Measurements from ENCODE around the gene CLSTN1.

Gene CLSTN1

DNA sequence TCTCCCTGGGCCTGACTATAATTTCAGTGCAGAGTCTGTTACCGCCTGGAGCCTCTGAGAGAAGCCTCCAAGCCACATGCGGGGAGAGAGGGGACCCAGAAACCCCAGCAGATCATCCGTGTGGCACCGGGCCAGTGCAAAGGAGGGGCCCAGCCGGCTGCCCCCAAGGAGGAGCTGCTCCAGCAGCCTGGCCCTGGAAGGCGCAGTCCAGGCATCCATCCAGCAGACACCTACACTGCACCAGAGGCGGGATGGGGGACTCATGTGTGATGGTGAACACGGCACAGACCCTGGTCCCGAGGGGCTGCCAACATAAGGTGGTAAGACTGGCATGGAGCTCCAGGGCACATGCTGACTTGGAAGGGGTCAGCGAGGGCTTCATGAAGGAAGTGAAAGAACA, 39.6 kb upstream of the CLSTN1 start:
- peak overlapping the region; percentile 89 for H3K27ac ChIP-seq (ENCODE audit: low read depth, low read length, poor library complexity, severe bottlenecking)
- peak overlapping the region; percentile 10 for H3K4me3 ChIP-seq (ENCODE audit: low read depth, low read length, poor library complexity, severe bottlenecking)
- H3K9ac ChIP-seq (ENCODE audit: low read length), result peak overlapping the region; percentile 53
- TF ChIP-seq CTCF (IDR thresholded peaks at IDR 0.05; ENCODE audit: low read length) (no peak), EZH2 (IDR thresholded peaks at IDR 0.05; ENCODE audit: borderline replicate concordance, low read length) (no peak)
- H3K9me2 ChIP-seq (ENCODE audit: low read depth, low read length), result no peaks in the 10 kb centered on the region
- H3K4me1 ChIP-seq (ENCODE audit: insufficient read depth, low read length, severe bottlenecking), result peaks cover 74% of the 10 kb centered on the region
- H4K20me1 ChIP-seq (ENCODE audit: insufficient read depth, low read length), result no peaks in the 10 kb centered on the region
- no peak overlapping the region for H2AFZ ChIP-seq (ENCODE audit: low read length)
- no peaks in the 10 kb centered on the region for H3K9me3 ChIP-seq (ENCODE audit: low read length)
- peak overlapping the region; percentile 52 for H3K4me2 ChIP-seq (ENCODE audit: low read length)
- no peaks in the 10 kb centered on the region for H3K27me3 ChIP-seq (ENCODE audit: insufficient read depth, low read length)
- H3K36me3 ChIP-seq (ENCODE audit: insufficient read depth, low read length), result no peaks in the 10 kb centered on the region
- 0 out of 2 replicates have a peak, but pooled peaks cover 5% of the 10 kb centered on the region for H3F3A ChIP-seq (ENCODE audit: insufficient read depth, low read length)
- no peaks in the 10 kb centered on the region for H3K79me2 ChIP-seq (ENCODE audit: insufficient read depth, low read length)

- H3F3A ChIP-seq (ENCODE audit: insufficient read depth, low read length), result 0 out of 2 replicates have a peak, but pooled peaks cover 5% of the 10 kb centered on the region
- H3K9ac ChIP-seq (ENCODE audit: low read length), result no peak overlapping the region
- H3K9me3 ChIP-seq (ENCODE audit: low read length), result no peaks in the 10 kb centered on the region
- no peak overlapping the region for H3K4me3 ChIP-seq (ENCODE audit: low read depth, low read length, poor library complexity, severe bottlenecking)
- H3K27me3 ChIP-seq (ENCODE audit: insufficient read depth, low read length), result no peaks in the 10 kb centered on the region
- H3K79me2 ChIP-seq (ENCODE audit: insufficient read depth, low read length), result no peaks in the 10 kb centered on the region
- H3K9me2 ChIP-seq (ENCODE audit: low read depth, low read length), result no peaks in the 10 kb centered on the region
- H3K36me3 ChIP-seq (ENCODE audit: insufficient read depth, low read length), result no peaks in the 10 kb centered on the region; the same call in 1 of the 2 replicates
- H3K4me1 ChIP-seq (ENCODE audit: insufficient read depth, low read length, severe bottlenecking), result peaks cover 64% of the 10 kb centered on the region
- TF ChIP-seq EZH2 (IDR thresholded peaks at IDR 0.05; ENCODE audit: borderline replicate concordance, low read length) (no peak), CTCF (IDR thresholded peaks at IDR 0.05; ENCODE audit: low read length) (peak; percentile 67)
- no peaks in the 10 kb centered on the region for H4K20me1 ChIP-seq (ENCODE audit: insufficient read depth, low read length)
- H3K4me2 ChIP-seq (ENCODE audit: low read length), result peak overlapping the region; percentile 22; the same call in 1 of the 2 replicates
- peak overlapping the region; percentile 71 for H3K27ac ChIP-seq (ENCODE audit: low read depth, low read length, poor library complexity, severe bottlenecking)
- no peak overlapping the region for H2AFZ ChIP-seq (ENCODE audit: low read length)
These were observed 37.6 kb upstream of the CLSTN1 start for GRCh38 chr1:9861360-9861759.

- H3K4me2 ChIP-seq (ENCODE audit: low read length), result peak overlapping the region; percentile 0; the same call in 1 of the 2 replicates
These were observed 37.1 kb upstream of the CLSTN1 start for GRCh38 chr1:9860887-9861286.

More at GRCh38 chr1:9860887-9861286, 37.1 kb upstream of the CLSTN1 start:
- Histone ChIP-seq H3K27ac (ENCODE audit: low read depth, low read length, poor library complexity, severe bottlenecking) (peak overlapping the region; percentile 71), H3K27me3 (ENCODE audit: insufficient read depth, low read length) (no peaks in the 10 kb centered on the region), H3K79me2 (ENCODE audit: insufficient read depth, low read length) (no peaks in the 10 kb centered on the region), H3K9ac (ENCODE audit: low read length) (no peak overlapping the region; the same call in 1 of the 2 replicates), H3F3A (ENCODE audit: insufficient read depth, low read length) (0 out of 2 replicates have a peak, but pooled peaks cover 5% of the 10 kb centered on the region), H3K4me1 (ENCODE audit: insufficient read depth, low read length, severe bottlenecking) (peaks cover 60% of the 10 kb centered on the region), H2AFZ (ENCODE audit: low read length) (no peak overlapping the region), H3K36me3 (ENCODE audit: insufficient read depth, low read length) (no peaks in the 10 kb centered on the region; the same call in 1 of the 2 replicates), H4K20me1 (ENCODE audit: insufficient read depth, low read length) (no peaks in the 10 kb centered on the region), H3K9me3 (ENCODE audit: low read length) (no peaks in the 10 kb centered on the region), H3K4me3 (ENCODE audit: low read depth, low read length, poor library complexity, severe bottlenecking) (no peak overlapping the region), H3K9me2 (ENCODE audit: low read depth, low read length) (no peaks in the 10 kb centered on the region)
- no peak for TF ChIP-seq CTCF (IDR thresholded peaks at IDR 0.05; ENCODE audit: low read length)
- no peak for TF ChIP-seq EZH2 (IDR thresholded peaks at IDR 0.05; ENCODE audit: borderline replicate concordance, low read length)

Measured in OCI-LY1 (cell line).